ENCODE results near the gene ZNF35. TPM values are rescaled to one million over a fixed set of nuclear protein-coding genes. Genes with fewer than 3 reads are reported as not detected.
"Not testable (repeated sequence)": the region's sequence is repeated elsewhere in the genome, so short reads cannot be mapped to it uniquely, and the experiment has no call there.

Gene ZNF35
- total RNA-seq, result 1.8 TPM

DNA sequence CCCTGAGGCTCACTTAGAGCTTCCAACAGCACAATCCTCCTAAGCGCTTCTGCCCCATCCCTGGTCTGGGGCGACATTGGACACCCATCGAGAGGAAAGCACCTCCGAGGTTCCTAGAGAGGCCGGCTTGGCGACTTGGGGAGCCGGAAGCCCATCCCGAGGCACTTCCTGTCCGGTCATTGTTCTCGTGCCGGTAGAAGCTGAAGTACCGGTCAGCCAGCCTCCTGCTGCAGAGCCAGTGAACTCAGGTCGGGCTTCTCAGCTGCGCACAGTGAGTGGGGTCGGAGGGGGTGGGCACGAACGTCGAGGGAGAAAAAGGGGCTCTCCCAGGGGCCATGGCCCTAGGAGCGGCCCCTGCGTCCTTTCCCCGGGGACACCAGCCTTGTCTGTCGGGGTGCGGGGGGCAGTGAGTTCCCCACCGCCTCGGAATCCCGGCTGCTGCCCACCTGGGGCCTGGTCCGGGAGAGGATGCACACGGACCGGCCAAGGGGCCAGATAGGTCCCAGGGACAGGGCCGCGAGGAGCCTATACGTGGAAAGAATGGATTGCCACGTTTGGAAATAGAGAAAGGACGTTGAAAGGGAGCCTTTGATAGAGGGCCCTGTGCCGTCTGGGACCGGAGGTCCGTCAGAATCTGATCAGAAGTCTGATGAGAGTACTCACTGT lies at the start of gene ZNF35:
Gene ZNF35, plus strand, starts transcription at position 169 of the 666 bp plus-strand sequence. CDS start 2,336 bp downstream, outside the sequence.
- ATAC-seq, result peak; percentile 98

DNA sequence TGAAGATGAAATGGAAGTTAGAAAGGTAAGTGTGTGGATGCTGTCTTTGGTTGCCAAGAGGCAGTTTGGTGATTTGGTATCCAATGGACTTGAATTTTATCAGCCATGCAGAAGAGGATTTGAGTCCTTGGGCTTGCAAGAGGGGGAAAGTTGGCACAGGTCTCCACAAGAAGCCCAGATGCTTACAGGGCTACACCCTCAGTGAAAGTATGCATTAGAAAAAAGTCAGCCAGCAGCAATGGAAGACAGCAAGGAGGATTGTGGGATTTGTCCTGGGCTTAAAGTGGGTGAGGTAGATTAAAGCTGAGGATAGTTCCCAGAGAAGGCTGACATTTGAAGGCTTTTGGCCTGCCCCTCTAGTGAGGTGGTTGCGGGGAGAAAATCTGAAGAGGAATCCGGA lies 46.8 kb upstream of the ZNF35 start:
- DNase-seq (ENCODE audit: low spot score), result no peak
- no peak for ATAC-seq

More for the DNA sequence above, at the start of gene ZNF35:
- peak; percentile 78 for DNase-seq (ENCODE audit: low spot score)

DNA sequence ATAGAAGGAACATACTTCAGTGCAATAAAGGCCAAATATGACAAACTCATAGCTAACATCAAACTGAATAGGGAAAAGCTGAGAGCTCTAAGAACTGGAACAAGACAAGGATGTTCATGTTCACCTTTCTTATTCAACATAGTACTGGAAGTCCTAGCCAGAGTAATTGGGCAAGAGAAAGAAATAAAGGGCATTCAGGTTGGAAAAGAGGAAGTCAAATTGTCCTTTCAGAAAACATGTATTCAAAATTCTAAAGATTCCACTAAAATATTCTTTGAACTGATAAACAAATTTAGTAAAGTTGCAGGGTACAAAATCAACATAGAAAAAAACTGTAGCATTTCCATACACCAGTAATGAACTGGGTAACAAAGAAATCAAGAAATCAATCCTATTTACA lies 35.9 kb upstream of the ZNF35 start:
- ATAC-seq (no peak), DNase-seq (ENCODE audit: low spot score) (no peak)

DNA sequence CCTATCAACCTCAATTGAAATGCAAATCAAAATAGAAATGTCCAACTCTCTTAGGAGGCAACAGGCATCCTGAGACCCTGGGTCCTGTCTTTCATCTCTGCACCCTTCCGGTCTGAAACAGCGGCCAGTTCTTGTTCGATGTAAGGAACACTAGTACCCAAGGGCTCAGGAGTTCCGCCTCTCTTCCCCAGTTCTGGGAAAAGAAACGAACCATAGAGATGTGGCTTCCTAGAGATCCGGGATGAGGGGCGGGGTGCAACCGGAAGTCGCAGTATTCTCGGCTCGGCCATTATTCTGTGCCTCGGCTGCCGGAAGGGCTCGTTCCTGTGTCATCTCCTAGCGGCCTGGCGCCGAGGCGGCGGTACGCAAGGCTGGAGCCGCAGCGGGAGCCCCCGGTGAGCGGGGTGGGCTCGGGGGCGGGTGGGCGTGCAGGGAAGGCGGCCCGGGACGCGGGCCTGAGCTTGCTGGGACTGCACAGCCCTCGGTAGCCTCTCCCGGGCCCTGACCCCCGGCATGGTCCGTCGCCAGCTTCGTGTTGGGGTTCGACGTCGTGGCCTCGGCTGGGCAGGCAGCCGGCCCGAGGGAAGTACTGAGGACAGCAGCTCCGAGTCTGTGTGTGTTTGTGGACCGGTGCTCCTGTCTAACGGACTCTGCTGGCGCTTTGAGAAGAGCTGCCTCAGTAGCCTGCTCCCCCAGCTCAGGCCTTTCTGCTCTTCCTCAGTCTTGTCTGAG lies 23.6 kb upstream of the ZNF35 start, which contains the start of gene ZNF197:
Gene ZNF197, plus strand, starts transcription at position 288 of the 732 bp plus-strand sequence. CDS start 4,119 bp downstream, outside the sequence.
- peak; percentile 98 for ATAC-seq

DNA sequence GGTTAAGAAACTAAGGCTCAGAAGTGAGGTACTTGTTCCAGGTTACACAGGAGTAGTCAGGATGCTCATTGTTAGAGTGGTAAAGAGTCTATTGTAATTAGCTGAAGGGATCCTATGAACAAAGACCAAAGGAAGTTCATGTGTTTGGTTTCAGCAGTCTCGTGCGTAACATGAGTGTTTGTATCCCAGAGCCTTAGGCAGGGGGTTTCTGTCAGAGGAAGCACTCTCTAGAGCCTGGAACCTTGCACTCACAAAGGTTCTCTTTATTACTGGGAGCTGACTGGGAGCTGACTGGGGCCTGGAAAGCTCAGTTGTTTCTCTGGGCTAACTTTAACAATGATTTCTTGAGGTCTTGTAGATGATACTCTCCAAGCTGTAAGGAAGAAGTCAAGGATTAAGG lies 19.8 kb upstream of the ZNF35 start:
- no peak for DNase-seq (ENCODE audit: low spot score)
- ATAC-seq, result no peak

More for the DNA sequence above, 23.6 kb upstream of the ZNF35 start, which contains the start of gene ZNF197:
- DNase-seq (ENCODE audit: low spot score), result peak; percentile 89

DNA sequence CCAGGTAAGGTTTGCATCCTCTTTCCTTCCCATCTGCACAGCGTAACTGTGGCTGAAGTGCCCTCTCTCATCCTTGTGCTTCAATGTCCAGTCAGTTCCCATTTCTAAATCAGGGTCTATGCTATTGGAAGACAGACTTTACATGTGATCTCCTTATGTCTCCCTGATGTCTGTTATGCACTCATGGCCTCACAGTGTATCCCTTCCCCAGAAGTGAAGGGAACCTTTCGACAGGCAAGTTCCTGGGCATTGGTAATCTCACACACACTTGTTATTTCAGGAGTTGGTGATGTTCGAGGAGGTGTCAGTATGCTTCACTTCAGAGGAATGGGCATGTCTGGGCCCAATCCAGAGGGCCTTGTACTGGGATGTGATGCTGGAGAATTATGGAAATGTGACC lies 16.3 kb upstream of the ZNF35 start:
- no peak for DNase-seq (ENCODE audit: low spot score)
- no peak for ATAC-seq

DNA sequence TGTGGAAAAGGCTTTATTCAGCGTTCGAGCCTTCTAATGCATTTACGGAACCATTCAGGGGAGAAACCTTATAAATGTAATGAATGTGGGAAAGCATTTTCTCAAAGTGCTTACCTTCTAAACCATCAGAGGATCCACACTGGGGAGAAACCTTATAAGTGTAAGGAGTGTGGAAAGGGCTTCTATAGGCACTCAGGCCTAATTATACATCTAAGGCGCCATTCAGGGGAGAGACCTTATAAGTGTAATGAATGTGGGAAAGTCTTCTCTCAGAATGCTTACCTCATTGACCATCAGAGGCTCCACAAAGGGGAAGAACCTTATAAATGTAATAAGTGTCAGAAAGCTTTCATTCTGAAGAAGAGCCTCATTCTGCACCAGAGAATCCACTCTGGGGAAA lies 6.2 kb upstream of the ZNF35 start:
- DNase-seq (ENCODE audit: low spot score), result no peak
- no peak for ATAC-seq

DNA sequence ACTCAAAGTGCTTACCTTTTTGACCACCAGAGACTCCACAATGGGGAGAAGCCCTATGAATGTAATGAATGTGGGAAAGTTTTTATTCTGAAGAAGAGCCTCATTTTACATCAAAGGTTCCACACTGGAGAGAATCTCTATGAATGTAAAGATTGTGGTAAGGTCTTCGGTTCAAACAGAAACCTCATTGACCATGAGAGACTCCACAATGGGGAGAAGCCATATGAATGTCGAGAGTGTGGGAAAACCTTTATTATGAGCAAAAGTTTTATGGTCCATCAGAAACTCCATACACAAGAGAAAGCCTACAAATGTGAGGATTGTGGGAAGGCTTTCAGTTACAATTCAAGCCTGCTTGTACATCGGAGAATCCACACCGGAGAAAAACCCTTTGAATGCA lies 5.5 kb upstream of the ZNF35 start:
- no peak for DNase-seq (ENCODE audit: low spot score)
- ATAC-seq, result no peak

DNA sequence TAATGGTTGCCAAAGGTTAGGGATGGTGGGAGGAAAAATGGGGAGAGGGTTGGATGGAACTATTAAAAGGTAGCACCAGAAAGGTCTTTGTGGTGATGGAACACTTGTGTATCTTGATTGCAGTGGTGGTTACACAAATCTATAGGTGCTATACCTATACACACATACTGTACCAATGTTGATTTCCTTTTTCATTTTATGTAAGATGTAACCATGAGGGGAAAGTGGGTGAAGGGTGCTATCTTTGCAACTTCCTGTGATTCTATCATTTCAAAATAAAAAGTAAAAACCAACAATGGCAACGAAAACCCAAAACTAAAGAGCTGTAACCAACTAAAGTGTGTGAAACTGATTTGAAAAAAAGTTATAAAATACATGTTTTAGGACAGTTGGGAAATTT lies 761 bp upstream of the ZNF35 start:
- no peak for DNase-seq (ENCODE audit: low spot score)
- no peak for ATAC-seq

DNA sequence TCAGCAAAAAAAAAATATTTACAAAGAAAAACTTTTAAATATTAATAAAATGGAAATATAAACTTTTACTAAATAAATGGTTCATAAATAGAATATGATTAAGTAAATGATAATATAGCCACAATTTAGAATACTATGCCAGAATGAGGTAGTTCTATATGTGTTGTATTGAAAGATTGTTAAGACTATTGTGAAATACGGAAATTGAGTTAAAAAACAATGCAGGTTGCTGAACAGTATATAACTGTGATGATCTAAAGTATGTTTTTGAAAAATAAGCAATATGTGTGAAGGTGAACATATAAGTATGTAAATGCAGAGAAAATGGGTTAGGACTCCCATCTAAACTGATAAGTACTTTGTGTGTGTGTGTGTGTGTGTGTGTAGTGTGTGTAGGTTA lies 1.2 kb downstream of the ZNF35 start:
- ATAC-seq (no peak), DNase-seq (ENCODE audit: low spot score) (no peak)

DNA sequence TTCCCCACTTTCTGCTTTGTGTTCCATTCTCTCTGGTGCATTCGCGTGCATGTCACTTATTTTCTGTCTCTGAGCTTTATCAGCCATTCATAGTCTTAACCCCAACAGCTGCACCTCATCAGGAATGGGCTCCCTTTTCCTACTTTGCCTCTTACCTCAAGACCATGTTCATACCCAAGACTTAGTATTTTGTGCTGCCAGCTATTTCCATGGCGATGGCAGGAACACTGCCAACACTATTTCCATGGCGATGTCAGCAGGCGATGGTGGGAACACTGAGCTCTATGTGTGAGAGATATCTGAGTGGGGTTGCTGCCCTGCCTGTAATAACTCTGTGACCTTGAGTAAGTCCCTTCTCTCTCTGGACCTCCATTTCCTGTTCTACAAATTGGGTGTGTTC lies 5.5 kb downstream of the ZNF35 start:
- no peak for DNase-seq (ENCODE audit: low spot score)
- ATAC-seq, result no peak

DNA sequence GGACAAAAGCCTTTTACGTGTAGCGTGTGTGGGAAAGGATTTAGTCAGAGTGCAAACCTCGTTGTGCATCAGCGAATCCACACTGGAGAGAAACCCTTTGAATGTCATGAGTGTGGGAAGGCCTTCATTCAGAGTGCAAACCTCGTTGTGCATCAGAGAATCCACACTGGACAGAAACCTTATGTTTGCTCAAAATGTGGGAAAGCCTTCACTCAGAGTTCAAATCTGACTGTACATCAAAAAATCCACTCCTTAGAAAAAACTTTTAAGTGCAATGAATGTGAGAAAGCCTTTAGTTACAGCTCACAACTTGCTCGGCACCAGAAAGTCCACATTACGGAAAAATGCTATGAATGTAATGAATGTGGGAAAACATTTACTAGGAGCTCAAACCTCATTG lies 10.5 kb downstream of the ZNF35 start:
- no peak for DNase-seq (ENCODE audit: low spot score)
- no peak for ATAC-seq

DNA sequence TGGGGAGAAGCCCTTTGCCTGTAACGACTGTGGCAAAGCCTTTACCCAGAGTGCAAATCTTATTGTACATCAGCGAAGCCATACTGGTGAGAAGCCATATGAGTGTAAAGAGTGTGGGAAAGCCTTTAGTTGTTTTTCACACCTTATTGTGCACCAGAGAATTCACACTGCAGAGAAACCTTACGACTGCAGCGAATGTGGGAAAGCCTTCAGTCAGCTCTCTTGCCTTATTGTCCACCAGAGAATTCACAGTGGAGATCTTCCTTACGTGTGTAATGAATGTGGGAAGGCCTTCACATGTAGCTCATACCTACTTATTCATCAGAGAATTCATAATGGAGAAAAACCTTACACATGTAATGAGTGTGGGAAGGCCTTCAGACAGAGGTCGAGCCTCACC lies 10.9 kb downstream of the ZNF35 start:
- ATAC-seq, result no peak

DNA sequence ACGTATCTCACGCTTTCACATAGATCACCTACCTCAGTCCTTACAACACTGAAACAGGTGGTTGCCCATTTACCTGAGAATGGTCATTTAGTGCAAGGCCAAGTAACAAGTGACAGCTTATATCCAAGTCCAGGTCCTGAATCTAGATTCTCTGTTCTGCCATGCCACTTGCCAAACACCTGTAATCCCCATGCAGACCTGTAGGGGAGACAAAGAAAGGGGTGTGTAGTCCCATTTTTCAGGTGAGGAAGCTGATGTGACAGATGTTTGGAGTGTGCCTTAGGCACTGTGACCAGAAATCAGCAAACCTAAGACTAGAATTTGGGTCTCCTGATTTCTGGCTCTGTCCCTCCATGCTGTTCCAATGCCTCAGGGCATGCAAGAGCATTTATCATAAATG lies 12.7 kb downstream of the ZNF35 start:
- DNase-seq (ENCODE audit: low spot score) (no peak), ATAC-seq (no peak)

More for the DNA sequence above, 10.9 kb downstream of the ZNF35 start:
- no peak for DNase-seq (ENCODE audit: low spot score)

DNA sequence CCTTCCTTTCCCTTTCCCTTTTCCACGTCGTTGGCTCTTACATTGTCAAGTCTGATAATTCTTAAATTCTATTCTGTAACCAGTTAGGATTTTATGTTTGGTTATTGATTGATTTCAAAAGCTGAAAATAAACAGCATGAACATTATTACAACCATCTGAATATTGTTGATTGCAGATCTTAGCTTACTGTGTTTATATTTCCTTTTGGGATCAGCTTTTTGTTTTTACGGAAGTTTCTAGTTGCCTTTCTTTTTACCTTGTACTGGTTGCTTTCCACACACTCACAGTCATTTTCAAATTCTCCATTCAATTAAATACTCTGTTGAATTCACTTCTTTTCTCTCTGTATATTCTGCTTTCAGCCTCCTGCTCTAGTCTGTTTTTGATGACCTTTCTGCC lies 16.6 kb downstream of the ZNF35 start:
- ATAC-seq (no peak), DNase-seq (ENCODE audit: low spot score) (no peak)

DNA sequence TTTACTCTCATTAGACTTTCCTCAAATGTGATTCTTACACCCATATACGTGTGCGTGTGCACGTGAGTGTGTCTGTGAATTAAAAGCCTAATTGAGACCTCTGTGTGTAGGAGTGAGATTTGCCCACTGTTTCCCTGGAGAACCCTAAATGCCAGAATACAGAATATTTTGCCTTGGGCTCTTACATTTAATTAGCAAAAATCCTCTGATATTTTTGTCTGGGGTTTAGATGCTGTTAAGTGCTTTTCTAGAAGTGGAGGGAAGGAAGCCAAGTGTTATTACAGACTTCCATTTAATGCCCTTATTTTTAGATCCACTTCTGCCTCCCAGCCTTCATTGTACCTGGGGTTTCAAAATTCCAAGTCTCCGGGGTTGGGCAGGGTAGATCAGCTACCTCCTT lies 17.8 kb downstream of the ZNF35 start:
- DNase-seq (ENCODE audit: low spot score) (no peak), ATAC-seq (no peak)

DNA sequence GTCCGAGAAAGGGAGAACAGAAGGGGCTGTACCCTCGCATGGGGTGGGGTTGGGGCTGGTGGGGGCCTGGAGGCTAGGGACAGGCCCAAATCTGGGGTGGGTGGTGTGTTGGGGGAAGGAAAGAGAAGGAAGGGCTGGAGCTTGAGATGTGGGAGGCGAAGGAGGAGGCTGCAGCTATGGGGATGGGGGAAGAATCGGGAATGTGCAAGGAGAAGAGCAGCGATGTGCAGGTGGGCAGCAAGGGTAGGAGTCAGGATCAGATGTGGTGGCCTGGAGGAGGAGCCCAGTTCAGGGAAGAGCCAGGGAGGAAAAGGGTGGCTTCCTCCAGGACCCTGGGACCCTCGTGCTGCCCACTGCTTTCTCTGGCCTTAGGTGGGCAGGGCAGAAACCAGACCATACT lies 21.2 kb downstream of the ZNF35 start:
- no peak for DNase-seq (ENCODE audit: low spot score)

DNA sequence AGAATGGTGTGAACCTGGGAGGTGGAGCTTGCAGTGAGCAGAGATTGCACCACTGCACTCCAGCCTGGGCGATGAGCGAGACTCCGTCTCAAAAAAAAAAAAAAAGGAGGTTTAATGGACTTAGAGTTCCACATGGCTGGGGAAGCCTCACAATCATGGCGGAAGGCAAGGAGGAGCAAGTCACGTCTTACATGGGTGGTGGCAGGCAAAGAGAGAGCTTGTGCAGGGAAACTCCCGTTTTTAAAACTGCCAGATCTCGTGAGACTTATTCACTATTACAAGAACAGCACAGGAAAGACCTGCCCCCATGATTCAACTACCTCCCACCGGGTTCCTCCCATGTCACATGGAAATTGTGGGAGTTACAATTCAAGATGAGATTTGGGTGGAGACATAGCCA lies 24.9 kb downstream of the ZNF35 start:
- not testable (repeated sequence) for ATAC-seq

More for the DNA sequence above, 21.2 kb downstream of the ZNF35 start:
- no peak for ATAC-seq

DNA sequence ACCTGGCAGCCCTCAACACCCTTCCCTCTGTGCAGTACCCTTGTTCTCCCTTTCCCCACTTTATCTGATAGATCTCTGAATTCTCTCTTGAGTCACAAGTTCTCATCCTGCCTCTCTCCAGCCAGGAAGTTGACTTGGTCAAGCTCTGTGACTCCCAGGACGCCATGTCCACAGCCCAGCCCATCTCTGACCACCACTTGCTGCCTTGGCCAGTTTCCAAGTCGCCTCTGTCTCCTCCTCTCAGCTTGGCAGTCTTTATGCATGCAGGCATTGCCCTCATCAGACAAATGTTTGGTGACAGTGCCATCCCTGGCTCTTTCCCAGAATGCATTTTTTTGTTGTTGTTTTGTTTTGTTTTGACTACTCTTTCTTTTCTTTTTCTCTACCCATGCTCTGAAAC lies 25.7 kb downstream of the ZNF35 start:
- ATAC-seq (no peak), DNase-seq (ENCODE audit: low spot score) (no peak)

More for the DNA sequence above, 24.9 kb downstream of the ZNF35 start:
- DNase-seq (ENCODE audit: low spot score), result not testable (repeated sequence)

DNA sequence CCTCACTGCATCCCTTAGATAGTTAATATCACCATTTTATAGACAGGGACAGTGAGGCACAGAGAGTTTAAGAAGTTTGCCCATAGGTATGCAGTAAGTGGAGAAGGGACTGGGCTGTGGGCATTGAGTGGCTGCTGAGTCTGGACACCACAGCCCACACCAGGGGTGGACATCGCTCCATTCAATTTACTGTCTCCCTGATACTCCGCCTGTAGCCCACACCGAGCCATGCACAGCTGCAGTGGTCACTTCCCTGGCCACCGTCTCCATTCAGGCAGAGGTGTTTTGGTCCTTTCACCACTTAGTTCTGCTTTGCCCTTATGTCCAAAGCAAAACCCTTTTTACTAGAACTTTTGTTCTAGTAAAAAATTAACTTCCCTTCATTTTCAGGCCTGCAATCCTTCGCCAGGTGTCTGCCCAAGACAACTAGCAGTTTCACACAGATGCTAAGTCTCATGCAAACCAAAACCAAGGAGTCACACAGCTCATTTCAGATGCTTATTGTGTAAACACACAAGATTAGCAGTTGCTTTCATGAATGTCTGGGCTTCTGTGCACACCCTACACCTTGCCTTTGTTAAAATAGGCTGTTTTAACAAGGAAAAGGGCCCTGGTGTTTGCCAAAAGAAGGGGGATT lies 30.1 kb downstream of the ZNF35 start:
- no peak for ATAC-seq

DNA sequence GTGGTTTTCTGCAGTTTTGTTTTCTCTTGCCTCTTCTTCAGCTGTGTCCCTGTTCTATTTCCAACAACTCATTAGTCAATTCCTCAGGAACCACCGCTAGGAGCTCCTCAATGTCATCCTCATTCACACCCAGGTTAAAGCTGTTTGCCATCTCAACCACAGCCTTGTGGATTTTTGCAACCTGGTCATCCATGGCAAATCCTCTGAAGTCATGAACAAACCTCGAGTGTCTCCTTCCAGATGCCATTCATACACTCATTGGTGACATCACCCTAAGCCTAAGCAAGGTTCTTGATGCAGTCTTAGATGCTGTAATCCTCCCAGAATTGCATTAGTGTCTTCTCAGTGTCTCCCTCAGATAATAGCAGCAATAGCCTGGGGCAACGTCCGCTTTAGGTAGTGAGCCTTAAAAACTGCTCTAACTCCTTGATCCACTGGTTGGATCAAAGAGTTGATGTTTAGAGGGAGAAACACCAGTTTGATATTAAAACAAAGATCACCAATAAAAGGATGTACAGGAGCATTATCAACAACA lies 32.5 kb downstream of the ZNF35 start:
- ATAC-seq, result no peak
- DNase-seq (ENCODE audit: low spot score), result no peak

More for the DNA sequence above, 30.1 kb downstream of the ZNF35 start:
- no peak for DNase-seq (ENCODE audit: low spot score)

All from left lobe of liver (tissue), 2 donors.